G401.6 (cell line): Measurements from ENCODE around the gene RUNX3.

Experiments used
- FAIRE-seq: peaks from 2 replicates; lab custom pipeline; 2012; peaks lifted over from hg19 to GRCh38; lab: Jason Lieb, UNC

Gene RUNX3

DNA sequence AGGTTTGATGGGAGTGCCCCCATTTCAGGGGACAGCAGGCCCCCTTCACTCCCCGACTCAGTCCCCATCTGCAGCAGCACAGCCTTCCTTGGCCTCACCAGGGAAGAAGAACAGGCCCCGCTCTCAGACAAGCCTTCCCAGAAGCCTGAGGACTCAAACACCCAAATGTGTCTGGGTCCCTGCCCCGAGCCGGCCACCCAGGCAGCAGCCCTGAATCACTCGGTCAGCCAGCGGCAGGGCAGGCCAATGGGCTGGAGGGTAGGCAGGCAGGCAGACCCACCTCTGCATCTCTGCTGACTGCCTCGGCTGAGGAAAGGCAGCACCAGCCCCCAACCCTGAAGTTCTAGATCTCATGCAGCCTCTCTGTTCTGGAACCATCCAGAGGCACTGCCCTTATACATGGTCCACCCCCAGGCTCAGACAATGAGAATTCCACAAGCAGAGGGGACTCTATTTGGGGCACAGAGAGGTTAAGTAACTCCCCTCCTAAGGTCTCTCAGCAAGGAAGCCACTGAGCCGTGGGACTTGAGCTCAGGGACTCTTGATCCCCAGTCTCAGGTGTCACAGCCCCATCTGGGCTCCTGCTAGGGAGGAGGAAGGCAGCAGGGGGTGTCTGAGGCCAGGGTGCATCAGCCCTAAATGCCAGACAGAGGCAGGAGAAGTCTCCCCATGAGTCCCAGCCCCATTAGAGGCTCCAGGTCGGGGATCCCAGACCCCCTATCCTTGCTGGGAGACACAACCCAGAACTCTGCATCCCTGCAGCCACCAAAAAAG lies 33.2 kb upstream of the RUNX3 start:
- FAIRE-seq = no peak

- no peak for FAIRE-seq
These were observed 32.1 kb upstream of the RUNX3 start for GRCh38 chr1:24961961-24962861.

DNA sequence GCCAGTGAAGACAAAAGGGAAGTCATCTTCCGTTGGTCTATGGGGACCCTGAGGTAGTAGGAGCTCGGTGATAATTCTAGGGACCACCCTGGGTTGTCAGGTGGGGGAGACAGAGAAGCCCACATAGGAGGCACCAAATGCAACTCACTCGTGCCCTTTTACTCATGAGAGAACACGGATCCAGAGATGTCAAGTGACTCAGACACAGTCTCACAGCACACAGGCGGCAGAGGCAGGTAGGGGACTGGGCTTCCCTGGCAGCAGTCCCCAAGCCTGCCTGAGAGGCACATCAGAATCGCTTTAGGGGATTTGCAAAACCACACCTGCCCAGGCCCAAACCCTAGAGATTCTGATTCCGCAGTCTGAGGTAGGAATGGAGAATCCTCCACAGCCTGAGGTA lies 31.3 kb upstream of the RUNX3 start:
- no peak for FAIRE-seq

DNA sequence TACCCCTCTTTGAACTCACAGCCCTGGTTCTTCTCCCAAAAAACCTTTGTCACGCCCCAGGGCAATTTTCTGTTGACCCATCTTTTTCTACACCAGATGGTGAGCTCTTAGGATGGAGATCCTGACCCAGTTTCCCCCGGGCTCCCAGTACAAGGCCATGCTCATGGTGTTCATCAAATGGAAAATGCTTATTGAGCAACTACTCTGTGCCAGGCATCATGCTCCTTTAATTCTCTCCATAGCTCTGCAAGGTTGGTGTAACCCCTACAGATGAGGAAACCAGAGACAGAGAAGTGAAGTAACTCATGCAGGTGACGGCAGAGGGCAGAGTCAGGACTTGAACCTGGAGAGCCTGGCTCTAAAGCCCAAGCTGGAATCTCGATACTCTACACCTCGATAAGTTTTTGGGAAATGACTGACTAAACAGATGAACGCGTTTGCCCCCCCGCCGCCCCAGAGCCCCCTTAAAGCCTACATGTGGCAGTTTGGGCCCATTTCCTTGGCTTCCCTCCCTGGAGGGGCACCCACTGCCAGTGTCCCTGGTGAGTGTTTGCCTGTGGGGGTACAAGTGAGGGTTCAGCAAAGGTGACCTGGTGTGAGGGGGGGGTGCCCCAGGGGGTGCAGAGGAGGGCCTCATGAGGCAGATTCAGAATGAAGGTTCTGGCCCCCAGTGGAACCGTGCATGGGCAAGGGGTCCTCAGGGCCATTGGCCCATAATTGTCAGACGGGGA lies 30.2 kb upstream of the RUNX3 start:
- no peak for FAIRE-seq

GRCh38 chr1:24959623-24959975 lies 29.5 kb upstream of the RUNX3 start:
- FAIRE-seq = no peak

GRCh38 chr1:24958766-24959622 lies 28.9 kb upstream of the RUNX3 start:
- FAIRE-seq = no peak

DNA sequence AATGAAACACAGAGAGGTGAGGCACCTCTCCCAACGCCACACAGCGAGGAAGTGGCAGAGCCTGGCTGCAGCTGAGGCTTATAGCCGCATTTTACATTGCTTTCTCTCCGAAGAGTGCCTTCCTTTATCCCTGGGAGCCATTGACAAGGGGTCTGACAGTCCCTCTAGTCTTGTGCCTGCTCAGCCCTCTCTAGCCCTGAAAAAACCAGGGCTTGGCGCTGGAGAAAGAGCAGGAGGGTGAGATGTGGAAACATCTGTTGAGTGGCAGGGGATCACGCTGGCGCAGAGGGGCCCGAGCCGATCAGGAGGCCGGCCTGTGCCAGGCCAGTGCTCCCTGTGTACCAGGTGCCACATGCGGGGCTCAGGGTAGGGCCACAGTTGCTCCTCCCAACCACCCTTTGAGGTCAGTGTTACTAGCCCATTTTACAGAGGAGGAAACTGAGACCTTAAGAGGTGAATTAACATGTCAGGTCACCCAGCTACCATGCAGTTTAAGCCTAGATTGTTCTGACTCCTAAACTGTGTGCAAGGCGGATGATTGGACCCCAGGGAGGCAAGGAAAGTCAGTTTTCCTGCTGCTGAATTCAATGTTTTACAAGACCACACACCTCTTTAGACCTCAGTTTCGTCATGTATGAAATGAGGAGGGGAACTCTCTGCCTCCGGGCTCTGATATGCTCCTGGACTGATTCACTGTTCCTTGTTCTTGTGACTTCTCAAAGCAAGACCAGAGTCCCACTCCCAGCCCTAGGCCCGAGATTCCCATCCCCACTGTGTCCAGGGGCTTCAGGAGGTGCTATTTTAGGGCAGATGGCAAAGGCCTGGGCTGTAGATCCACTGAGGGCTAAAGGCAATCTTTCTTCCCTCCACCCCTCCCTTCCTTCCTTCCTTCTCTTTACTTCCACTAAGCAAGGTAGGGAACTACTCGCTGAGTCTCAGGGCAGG lies 28.0 kb upstream of the RUNX3 start:
- no peak for FAIRE-seq

DNA sequence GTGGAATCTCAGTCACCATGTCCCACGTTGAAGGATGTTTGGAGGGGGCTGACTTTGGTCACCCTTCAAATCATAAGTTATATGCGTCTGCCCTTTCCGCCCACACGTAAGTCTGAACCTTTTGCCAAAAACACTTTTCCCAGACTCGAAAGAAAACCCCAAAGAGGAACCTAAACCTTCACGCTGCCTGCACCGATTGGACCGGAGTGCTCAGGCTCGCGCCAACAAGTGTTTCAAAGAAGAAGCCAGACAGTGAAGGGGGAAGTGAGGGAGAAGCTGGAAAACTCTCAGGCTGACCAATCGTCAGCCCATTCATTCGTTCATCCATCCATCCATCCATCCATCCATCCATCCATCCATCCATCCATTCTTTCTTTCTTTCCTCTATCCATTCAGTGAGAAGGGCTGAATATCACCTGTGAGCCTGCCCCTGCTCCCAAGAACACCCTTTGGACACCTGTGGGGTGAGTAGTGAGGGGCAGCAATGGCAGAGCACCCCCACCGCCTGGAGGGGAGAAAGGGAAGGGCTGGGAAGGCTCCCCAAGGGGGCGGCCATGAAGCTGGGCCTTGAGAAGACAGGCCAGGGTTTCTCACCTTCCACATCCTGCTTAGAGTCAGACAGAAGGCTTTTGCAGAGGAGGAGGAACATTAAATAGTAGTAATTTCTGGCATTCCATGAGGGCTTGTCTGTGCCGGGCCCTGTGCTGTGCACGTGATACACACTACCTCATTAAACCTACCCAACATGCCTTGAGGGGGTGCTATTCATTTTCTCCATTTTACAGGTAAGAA lies 27.1 kb upstream of the RUNX3 start:
- FAIRE-seq = no peak

DNA sequence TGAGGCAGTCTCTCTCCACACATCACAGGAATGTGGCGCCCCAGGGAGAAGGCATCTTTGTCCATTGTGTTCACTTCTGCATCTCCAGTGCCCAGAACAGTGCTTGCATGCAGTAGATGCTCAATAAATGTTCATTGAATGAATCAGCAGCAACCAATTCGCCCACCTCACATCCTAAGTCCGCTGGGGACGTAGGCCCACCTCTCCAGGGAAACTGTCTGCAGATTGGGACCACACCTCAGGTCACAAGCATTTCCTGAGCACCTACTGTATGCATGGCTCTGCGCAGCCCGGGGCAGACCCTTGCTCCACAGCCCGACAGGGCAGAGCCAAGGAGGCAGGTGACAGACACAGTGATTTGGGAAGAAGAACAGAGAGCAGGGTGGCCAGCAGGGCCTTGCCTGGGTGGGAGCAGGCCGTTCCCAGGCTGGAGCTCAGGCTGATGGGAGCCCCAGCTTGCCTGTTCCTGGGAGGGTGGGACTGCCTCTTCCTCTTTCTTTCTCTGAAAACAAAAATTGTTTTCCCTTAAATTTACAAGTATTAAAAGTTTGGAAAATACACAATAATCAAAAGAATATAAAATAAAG lies 25.8 kb upstream of the RUNX3 start:
- no peak for FAIRE-seq

DNA sequence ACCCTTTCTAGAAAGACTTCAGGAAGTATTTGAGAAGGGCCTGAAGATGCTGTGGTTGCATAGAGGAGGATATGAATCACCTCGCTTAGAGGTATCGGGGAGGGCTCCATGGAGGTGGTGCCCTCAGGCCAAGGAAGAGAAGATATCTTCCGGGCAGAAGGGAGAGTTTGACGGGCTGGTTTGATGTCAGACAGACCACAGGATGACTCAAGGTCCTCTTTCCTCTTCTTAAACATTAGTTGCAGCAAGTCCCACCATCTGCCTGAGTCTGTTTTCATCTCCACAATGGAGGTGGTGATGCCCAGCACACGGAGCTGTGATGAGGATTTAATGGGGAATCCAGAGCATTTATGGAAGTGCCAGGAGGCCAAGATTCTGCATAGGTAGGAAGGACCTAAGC lies 25.1 kb upstream of the RUNX3 start:
- FAIRE-seq = no peak

DNA sequence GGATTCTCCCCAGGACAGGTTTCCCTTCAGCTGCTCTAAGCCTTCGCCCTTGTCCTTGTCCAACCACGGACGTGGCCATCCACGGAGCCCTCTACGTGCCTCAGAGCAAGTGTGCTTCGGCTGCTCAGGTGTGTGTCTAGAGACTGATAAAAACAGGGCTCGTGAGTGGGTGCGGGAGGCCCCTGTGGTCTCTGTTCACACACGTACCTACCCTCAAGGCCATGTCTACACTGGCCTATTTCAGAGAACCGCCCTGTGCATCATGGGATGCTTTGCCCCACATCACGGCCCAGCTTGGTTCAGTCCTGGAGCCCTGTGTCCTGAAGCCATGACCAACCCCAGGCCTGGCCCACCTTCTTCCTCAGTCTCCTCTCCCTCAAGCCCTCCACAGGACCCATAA lies 24.6 kb upstream of the RUNX3 start:
- no peak for FAIRE-seq

DNA sequence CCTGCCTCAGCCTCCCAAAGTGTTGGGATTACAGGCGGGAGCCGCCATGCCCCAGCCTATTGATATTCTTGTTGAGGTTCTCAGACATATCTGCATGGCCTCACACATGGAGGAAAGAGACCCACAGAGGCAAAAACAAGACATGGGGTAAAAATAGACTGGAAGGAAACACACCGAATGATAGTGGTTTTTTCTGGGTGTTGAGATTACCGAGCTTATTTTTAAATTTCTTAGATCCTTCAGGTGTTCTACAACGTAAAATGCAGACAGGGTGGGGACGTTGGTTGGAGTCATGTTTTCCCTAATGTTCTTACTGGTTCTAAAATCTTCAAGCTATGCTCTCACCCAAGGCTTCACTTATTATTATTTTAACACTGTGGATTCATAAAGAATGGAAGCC lies 23.9 kb upstream of the RUNX3 start:
- no peak for FAIRE-seq

DNA sequence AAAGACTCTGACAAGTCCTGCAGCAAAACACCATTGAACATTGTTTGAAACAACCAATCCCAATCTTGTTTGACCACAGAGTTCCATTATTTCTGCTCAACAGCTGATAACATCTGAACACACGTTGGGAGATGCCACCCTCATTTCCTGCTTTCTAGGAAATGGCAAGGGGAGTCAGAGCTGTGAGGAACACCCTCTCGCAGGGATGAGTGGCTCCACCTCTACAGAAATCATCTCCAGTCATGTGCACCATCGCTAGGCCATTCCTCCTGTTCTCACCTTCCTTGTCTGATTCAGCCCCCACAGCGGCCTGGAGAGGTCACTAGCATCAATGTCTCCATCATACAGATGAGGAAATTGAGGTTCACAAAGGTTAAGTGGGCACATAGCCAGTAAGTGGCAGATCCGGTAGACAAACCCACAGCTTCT lies 22.4 kb upstream of the RUNX3 start:
- FAIRE-seq = no peak

DNA sequence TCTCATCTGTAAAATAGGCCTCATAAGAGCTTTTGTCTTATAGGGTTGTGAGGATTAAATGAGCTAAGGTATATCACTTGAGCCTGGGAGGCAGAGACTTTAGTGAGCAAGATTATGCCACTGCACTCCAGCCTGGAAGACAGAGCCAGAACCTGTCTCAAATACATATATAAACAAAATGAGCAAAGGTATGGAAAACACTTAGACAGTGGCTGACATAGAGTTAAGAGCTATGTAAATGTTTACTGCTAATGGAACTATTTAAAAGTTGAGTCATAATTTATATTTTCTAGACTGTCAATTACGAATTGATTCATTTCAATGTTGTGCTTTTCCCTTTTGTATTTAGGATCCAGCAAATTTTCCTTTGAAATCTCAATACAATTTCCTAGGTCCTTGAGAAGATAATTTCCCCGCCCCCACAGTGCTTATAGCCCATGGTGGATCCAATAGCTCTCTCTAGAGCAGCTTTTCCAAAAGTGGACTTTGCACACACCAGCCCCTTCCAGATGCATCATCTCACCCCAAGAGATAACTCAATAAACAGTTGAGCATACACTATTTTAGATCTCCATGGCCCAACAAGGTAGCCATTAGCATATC lies 21.8 kb upstream of the RUNX3 start:
- no peak for FAIRE-seq

DNA sequence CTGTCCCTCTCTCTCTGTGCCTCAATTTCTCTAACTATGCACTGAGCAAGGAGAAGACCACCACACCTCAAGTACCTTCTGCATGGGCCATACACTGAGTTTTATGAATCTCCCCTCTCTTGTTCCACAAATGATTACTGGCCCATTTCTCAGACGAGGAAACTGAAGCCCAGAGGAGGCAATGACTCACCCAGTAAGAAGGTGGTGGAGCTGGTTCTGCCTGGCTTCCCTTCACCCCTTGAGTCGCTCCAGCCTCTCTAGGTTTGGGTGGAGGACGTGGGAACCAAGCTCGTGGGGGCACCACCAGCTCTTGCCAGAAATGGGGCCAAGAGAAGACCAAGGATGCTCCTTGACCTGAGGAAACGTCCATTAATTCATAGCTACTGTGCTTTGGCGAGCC lies 21.3 kb upstream of the RUNX3 start:
- FAIRE-seq = no peak

DNA sequence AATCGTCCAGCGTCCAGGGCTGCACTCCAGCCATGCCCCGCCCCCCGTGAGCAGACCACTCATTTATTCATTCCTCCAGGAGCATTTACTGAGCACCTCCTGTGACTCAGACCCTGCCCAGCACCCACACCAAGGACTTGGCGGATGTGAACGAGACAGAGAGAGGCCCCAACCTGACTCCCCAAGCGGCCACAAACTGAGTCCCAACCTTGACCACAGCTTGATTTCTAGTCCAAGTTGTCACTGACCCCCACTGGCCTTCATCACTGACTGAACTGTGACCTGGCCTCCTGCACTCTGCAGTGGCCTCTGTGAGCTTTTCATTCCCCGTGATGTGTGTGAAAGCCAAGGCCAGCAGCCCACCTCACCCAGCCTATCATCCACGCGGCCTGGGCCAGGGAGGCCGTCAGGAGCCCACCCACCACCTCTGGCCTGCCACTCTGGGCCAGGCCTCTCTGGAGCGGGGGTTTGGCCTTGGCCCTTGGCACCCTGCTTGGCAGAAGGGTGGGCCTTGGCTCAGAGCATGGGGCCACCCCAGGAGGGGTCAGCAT lies 19.3 kb upstream of the RUNX3 start:
- no peak for FAIRE-seq

DNA sequence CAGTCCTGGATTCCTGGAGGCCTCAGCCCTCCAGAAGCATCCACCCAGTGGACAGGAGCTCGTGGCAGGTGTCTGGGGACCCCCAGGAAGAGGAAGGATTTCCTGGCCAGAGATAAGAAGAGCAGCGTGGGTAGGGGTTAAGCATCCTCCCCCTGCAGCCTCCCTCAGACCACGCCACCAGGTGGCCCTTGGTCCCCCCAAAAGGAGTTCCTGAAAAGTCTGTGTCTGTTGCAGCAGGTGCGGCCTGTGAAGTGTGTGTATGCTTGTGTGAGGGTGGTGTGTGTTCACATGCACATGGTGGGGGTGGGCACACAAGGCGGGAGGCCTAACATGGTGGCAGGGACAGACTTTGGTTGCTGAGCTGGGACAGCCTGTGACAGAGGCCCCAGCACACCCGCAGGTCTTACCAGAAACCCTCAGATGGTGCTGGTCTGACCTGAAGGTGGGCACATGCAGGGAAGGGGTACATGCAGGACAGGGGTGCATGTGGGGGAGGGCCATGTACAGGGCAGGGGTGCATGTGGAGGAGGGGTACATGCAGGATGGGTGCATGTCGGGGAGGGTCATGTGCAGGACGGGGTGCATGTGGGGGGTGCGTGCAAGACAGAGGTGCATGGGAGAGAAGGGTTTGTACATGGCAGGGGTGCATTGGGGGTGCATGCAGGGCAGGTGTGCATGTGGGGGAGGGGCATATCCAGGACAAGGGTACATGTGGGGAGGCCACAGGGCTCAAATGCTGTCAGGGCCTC lies 18.2 kb upstream of the RUNX3 start:
- FAIRE-seq = no peak
